Esophagus muscularis mucosa (tissue), 3 donors: ENCODE measurements around the gene RBMS1.

Source experiments
- POLR2A ChIP-seq: fragments of 450-650 bp; IDR thresholded peaks from one replicate; pipeline ENCODE4 v1.6.1; 2017; ENCODE audit warnings: antibody characterized with exemption, moderate library complexity, mild to moderate bottlenecking, low read depth
- POLR2AphosphoS5 ChIP-seq, 2 donors: sonication (generic); formaldehyde crosslinking; IDR thresholded peaks; one replicate each; pipeline ENCODE4 v1.6.1; 2017; ENCODE audit warnings: antibody characterized with exemption in 2 of 2
- TF ChIP-seq, protein P1 (sequence below), 3 experiments: fragments of 200-600 bp in 2 of 3; fragments of 450-650 bp in 1 of 3; sonication (generic) in 2 of 3; IDR thresholded peaks; one replicate each; pipeline ENCODE4 v1.5.1; 2017 to 2019; ENCODE audit warnings: antibody characterized with exemption in 3 of 3, mild to moderate bottlenecking in 2 of 3, moderate library complexity in 1 of 3

DNA sequence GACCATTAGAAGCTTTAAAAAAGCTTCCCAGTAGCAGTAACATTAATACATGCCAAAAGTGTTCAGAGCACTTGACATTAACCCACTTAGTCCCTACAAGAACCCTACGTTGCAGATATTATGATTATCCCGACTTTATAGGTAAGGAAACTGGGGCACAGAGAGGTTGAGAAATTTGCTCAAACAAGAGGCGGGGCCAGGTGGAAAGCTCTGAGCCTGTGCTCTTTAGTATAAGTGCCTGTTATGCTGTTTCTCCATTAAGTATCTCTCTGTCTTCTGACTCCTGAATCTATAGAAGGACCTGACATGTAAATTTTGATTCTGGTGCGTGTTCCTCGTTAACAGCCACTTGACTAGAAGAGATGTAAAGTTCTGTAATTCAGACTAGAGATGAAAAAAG, 139.8 kb downstream of the RBMS1 start:
- no peak for TF ChIP-seq POLR2AphosphoS5 (IDR thresholded peaks at IDR 0.05)
- TF ChIP-seq, protein P1, sequence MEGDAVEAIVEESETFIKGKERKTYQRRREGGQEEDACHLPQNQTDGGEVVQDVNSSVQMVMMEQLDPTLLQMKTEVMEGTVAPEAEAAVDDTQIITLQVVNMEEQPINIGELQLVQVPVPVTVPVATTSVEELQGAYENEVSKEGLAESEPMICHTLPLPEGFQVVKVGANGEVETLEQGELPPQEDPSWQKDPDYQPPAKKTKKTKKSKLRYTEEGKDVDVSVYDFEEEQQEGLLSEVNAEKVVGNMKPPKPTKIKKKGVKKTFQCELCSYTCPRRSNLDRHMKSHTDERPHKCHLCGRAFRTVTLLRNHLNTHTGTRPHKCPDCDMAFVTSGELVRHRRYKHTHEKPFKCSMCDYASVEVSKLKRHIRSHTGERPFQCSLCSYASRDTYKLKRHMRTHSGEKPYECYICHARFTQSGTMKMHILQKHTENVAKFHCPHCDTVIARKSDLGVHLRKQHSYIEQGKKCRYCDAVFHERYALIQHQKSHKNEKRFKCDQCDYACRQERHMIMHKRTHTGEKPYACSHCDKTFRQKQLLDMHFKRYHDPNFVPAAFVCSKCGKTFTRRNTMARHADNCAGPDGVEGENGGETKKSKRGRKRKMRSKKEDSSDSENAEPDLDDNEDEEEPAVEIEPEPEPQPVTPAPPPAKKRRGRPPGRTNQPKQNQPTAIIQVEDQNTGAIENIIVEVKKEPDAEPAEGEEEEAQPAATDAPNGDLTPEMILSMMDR (IDR thresholded peaks at IDR 0.05) = no peak
- no peak for TF ChIP-seq POLR2A
